HepG2 (cell line): ENCODE data around the gene MEGF6. TPM values are rescaled to one million over a fixed set of nuclear protein-coding genes. Genes with fewer than 3 reads are reported as not detected.

Experiments
- ATAC-seq: fragments of 200-7000 bp; cut with Tn5 transposase; 3 replicates; pipeline ENCODE4 v1.9.1; 2020; ENCODE audit warnings: mild to moderate bottlenecking, moderate library complexity
- BruUV-seq: library from RNA; stranded (reverse); fragments of 400-500 nt; replicated peaks from 2 replicates; lab custom pipeline; 2021; lab: Mats Ljungman, UMichigan
- CTCF ChIA-PET: fragments of 300-600 bp; formaldehyde crosslinking; extraction: SDS; loops from one replicate; lab custom pipeline; 2021; ENCODE audit warnings: low total read pairs, inconsistent platforms, low intra/inter-chr PET ratio; lab: Yijun Ruan, JAX
- POLR2A ChIA-PET: fragments of 350-600 bp; sonication (Branson Sonifier 250); formaldehyde crosslinking; loops from one replicate; lab custom pipeline; 2020; ENCODE audit warnings: antibody characterized with exemption, inconsistent platforms; lab: Yijun Ruan, JAX
- DNase-seq: peaks from one replicate; pipeline ENCODE4 v3.0.0-alpha.2; 2015; ENCODE audit warnings: low spot score
- FAIRE-seq: peaks from 3 replicates; lab custom pipeline; 2011; peaks lifted over from hg19 to GRCh38; lab: Jason Lieb, UNC
- H2AFZ ChIP-seq: one replicate; pipeline ENCODE4 v1.6.1; 2011; ENCODE audit warnings: low read length, inconsistent platforms
- H3K27ac ChIP-seq: fragments of 300-600 bp; 3 replicates; pipeline ENCODE4 v1.8.0; 2011; ENCODE audit warnings: mixed run types, mild to moderate bottlenecking, mixed read lengths, low read length, inconsistent platforms; ENCODE audit not compliant: insufficient read depth; ENCODE audit errors: extremely low read length
- H3K27me3 ChIP-seq, 2 experiments: fragments of 200-600 bp in 1 of 2; 2 replicates in 1 of 2; 3 replicates in 1 of 2; pipeline versions ENCODE4 v1.6.0 to v1.8.0; 2011; ENCODE audit warnings: low read length in 2 of 2, mild to moderate bottlenecking in 2 of 2, moderate library complexity in 2 of 2, inconsistent platforms in 1 of 2; ENCODE audit not compliant: insufficient read depth in 2 of 2, control insufficient read depth in 1 of 2
- H3K36me3 ChIP-seq, 2 experiments: fragments of 200-600 bp in 1 of 2; replicated peaks in 1 of 2; 2 replicates in 1 of 2; 3 replicates in 1 of 2; pipeline versions ENCODE4 v1.5.1 to v1.8.0; 2011; ENCODE audit warnings: low read length in 2 of 2, inconsistent platforms in 1 of 2; ENCODE audit not compliant: insufficient read depth in 2 of 2, control insufficient read depth in 1 of 2
- H3K4me1 ChIP-seq: 2 replicates; pipeline ENCODE4 v1.5.1; 2012; ENCODE audit warnings: low read length, inconsistent platforms; ENCODE audit not compliant: insufficient read depth
- H3K4me2 ChIP-seq: 2 replicates; pipeline ENCODE4 v1.6.0; 2011; ENCODE audit warnings: low read depth, low read length, inconsistent platforms
- H3K4me3 ChIP-seq, 3 experiments: fragments of 200-600 bp in 1 of 3; sonication (generic), shearing (Covaris generic) in 1 of 3; replicated peaks in 1 of 3; 2 replicates each; pipeline ENCODE4 v1.5.1; 2011 to 2016; ENCODE audit warnings: low read length in 3 of 3, inconsistent platforms in 2 of 3, low read depth in 2 of 3, mild to moderate bottlenecking in 2 of 3, control low read depth in 1 of 3, mixed read lengths in 1 of 3; ENCODE audit not compliant: insufficient read depth in 1 of 3
- H3K79me2 ChIP-seq: one replicate; pipeline ENCODE4 v1.6.1; 2011; ENCODE audit warnings: low read length, inconsistent platforms; ENCODE audit not compliant: insufficient read depth
- H3K9ac ChIP-seq: 2 replicates; pipeline ENCODE4 v1.6.0; 2011; ENCODE audit warnings: mild to moderate bottlenecking, low read depth, low read length, inconsistent platforms; ENCODE audit not compliant: insufficient read depth
- H3K9me3 ChIP-seq: 2 replicates; pipeline ENCODE4 v1.5.1; 2012; ENCODE audit warnings: mild to moderate bottlenecking, low read length
- H4K20me1 ChIP-seq: 2 replicates; pipeline ENCODE4 v1.6.0; 2011; ENCODE audit warnings: inconsistent platforms, mild to moderate bottlenecking, low read length, moderate library complexity; ENCODE audit not compliant: insufficient read depth
- BRD4 ChIP-seq: sonication (generic); formaldehyde crosslinking; IDR thresholded peaks from 2 replicates; pipeline ENCODE4 v1.4.0; 2020; ENCODE audit warnings: missing genetic modification reagents
- EHMT2 ChIP-seq: fragments of 200-600 bp; sonication (generic); IDR thresholded peaks from 2 replicates; pipeline ENCODE4 v1.7.0; 2017; ENCODE audit warnings: antibody characterized with exemption, low read depth, low read length, borderline replicate concordance
- FOSL1 ChIP-seq: sonication (generic); formaldehyde crosslinking; IDR thresholded peaks from 2 replicates; pipeline ENCODE4 v1.9.0; 2021; ENCODE audit warnings: missing genetic modification reagents, borderline replicate concordance
- MAF1 ChIP-seq: sonication (generic); formaldehyde crosslinking; IDR thresholded peaks from 2 replicates; pipeline ENCODE4 v1.5.0; 2020; ENCODE audit warnings: missing genetic modification reagents, borderline replicate concordance
- MTA1 ChIP-seq: sonication (generic); formaldehyde crosslinking; IDR thresholded peaks from 2 replicates; pipeline ENCODE4 v1.4.0; 2020; ENCODE audit warnings: missing genetic modification reagents, mild to moderate bottlenecking, borderline replicate concordance
- MYNN ChIP-seq: sonication (generic); formaldehyde crosslinking; IDR thresholded peaks from 2 replicates; pipeline ENCODE4 v1.4.0; 2020; ENCODE audit warnings: mild to moderate bottlenecking, low read depth, missing genetic modification reagents
- SMYD3 ChIP-seq: sonication (generic); formaldehyde crosslinking; IDR thresholded peaks from 2 replicates; pipeline ENCODE4 v1.8.1; 2023; ENCODE audit warnings: mild to moderate bottlenecking, missing genetic modification reagents
- ZFP41 ChIP-seq: sonication (generic); formaldehyde crosslinking; IDR thresholded peaks from 2 replicates; pipeline ENCODE4 v1.4.0; 2020; ENCODE audit warnings: mild to moderate bottlenecking, missing genetic modification reagents, borderline replicate concordance
- ZNF430 ChIP-seq: sonication (generic); formaldehyde crosslinking; IDR thresholded peaks from 2 replicates; pipeline ENCODE4 v1.9.0; 2021; ENCODE audit warnings: mild to moderate bottlenecking, missing genetic modification reagents
- WGBS: methylation state at CpG from one replicate; pipeline ENCODE4 v1.1.6; 2017; ENCODE audit warnings: low lambda C conversion rate; 5-methylcytosine and 5-hydroxymethylcytosine counted together
- in situ Hi-C: cut with HindIII; loops from 2 replicates; pipeline ENCODE4 v1.10.0; 2017; ENCODE audit warnings: low pct_unique_long_range_greater_than_20kb; ENCODE audit not compliant: extremely low pct_ligation_motif_present
- intact Hi-C: fragments of 100-400 bp; cut with micrococcal nuclease; formaldehyde crosslinking; loops from one replicate; pipeline ENCODE4 v1.10.0; 2022; ENCODE audit not compliant: unreplicated experiment
- polyA plus RNA-seq, 8 experiments: library from polyadenylated mRNA; depleted of rRNA in 3 of 8; stranded (reverse) in 7 of 8; unstranded in 1 of 8; fragments of >200 nt; fragmentation: Illumina TruSeq in 4 of 8; extraction: Trizol in 4 of 8; gene quantifications; 2 replicates each; pipeline versions ENCODE4 v1.2.1 to v1.2.3, GENCODE V29; 2011 to 2016; ENCODE audit warnings: low read depth in 4 of 8, missing spikeins in 1 of 8, mixed read lengths in 1 of 8; ENCODE audit not compliant: insufficient read depth in 1 of 8
- total RNA-seq, 5 experiments: library from RNA; depleted of rRNA; stranded (reverse); fragments of >200 nt; fragmentation: Illumina TruSeq; extraction: Trizol; gene quantifications; 2 replicates each; pipeline ENCODE4 v1.2.3, GENCODE V29; 2016; ENCODE audit warnings: low read depth in 1 of 5
- TF ChIP-seq, protein P1 (sequence below): sonication (generic); formaldehyde crosslinking; IDR thresholded peaks from 2 replicates; pipeline ENCODE4 v1.5.0; 2020; ENCODE audit warnings: mild to moderate bottlenecking, low read depth, missing genetic modification reagents, borderline replicate concordance
- TF ChIP-seq, protein P2 (sequence below): sonication (generic); formaldehyde crosslinking; IDR thresholded peaks from 2 replicates; pipeline ENCODE4 v1.5.0; 2020; ENCODE audit warnings: mild to moderate bottlenecking, missing genetic modification reagents, borderline replicate concordance

The MEGF6 gene
- total and polyA plus RNA-seq, 2 of the 13 experiments (the other 11 are each of a cell fraction or from before 2014, with no cell fraction given): 1.9 TPM

DNA sequence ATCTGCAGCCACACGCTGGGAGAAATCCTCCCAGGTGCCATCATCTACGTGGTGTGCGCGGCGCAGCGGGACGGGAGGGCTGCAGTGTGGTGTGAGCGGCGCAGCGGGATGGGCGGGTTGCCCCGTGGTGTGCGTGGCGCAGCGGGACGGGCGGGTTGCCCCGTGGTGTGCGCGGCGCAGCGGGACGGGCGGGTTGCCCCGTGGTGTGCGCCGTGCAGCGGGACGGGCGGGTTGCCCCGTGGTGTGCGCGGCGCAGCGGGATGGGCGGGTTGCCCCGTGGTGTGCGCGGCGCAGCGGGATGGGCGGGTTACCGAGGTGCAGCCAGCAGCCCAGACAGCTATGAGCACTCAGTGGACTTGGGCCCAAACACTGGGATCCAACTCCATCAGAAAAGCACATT lies 33.9 kb upstream of the MEGF6 start:
- Histone ChIP-seq H3K79me2 (peaks cover 7% of the 10 kb centered on the region), H2AFZ (no peak overlapping the region), H3K4me3 (no peak overlapping the region), H3K9me3 (no peaks in the 10 kb centered on the region), H3K27me3 (no peaks in the 10 kb centered on the region), H3K4me2 (no peak overlapping the region), H3K9ac (no peak overlapping the region), H3K36me3 (peaks cover 8 to 12% of the 10 kb centered on the region in 2 experiments; a peak in 3 of 5 replicates), H4K20me1 (no peaks in the 10 kb centered on the region), H3K27ac (no peak overlapping the region), H3K4me1 (peaks cover 14% of the 10 kb centered on the region)
- TF ChIP-seq, protein P1, sequence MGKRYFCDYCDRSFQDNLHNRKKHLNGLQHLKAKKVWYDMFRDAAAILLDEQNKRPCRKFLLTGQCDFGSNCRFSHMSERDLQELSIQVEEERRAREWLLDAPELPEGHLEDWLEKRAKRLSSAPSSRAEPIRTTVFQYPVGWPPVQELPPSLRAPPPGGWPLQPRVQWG (CRISPR knock-in tag): no peak
- TF ChIP-seq BRD4 (no peak), MAF1 (no peak), EHMT2 (no peak), ZNF430 (no peak), MYNN (CRISPR knock-in tag) (no peak)
- ChIA-PET POLR2A (no interaction called here), CTCF (no interaction called here)
- ATAC-seq (no peak), DNase-seq (no peak), FAIRE-seq (no peak)
- in situ Hi-C loops: no loop called here
- 96% methylated on average over 43 of the region's 43 CpGs for WGBS
- intact Hi-C loops: no loop called here
- BruUV-seq: no TSS peak

DNA sequence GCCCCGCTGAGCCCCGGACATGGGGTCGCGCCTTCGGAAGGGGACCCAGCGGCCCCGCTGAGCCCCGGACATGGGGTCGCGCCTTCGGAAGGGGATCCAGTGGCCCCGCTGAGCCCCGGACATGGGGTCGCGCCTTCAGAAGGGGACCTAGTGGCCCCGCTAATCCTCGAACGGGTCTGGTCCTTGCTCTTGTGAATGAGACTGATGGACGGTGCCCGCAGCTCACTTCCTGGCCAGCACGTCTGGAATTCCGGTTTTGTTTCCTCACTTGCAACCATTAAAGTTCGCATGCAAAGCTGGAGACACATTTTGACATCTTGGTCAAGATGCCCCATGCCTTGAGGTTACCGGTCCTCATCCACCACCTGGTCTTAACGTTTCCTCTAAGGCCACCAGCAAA lies 33.0 kb upstream of the MEGF6 start:
- no peaks in the 10 kb centered on the region for H4K20me1 ChIP-seq
- H3K4me3 ChIP-seq: no peak overlapping the region
- peaks cover 6% of the 10 kb centered on the region for H3K79me2 ChIP-seq
- no peaks in the 10 kb centered on the region for H3K27me3 ChIP-seq
- WGBS: 89% methylated on average over 12 of the region's 25 CpGs
- DNase-seq (no peak), FAIRE-seq (no peak), ATAC-seq (no peak)
- H3K4me2 ChIP-seq: no peak overlapping the region
- ChIA-PET CTCF (no interaction called here), POLR2A (no interaction called here)
- BruUV-seq: no TSS peak
- no peak overlapping the region for H3K9ac ChIP-seq
- H3K9me3 ChIP-seq: no peaks in the 10 kb centered on the region
- H3K27ac ChIP-seq: no peak overlapping the region
- in situ Hi-C loops (no loop called here), intact Hi-C loops (no loop called here)
- H3K4me1 ChIP-seq: peaks cover 13% of the 10 kb centered on the region
- peaks cover 8 to 17% of the 10 kb centered on the region in 2 experiments; a peak in 3 of 5 replicates for H3K36me3 ChIP-seq
- no peak overlapping the region for H2AFZ ChIP-seq
- TF ChIP-seq MTA1 (CRISPR knock-in tag): no peak
- TF ChIP-seq FOSL1: no peak
- TF ChIP-seq ZFP41: no peak
- TF ChIP-seq, protein P2, sequence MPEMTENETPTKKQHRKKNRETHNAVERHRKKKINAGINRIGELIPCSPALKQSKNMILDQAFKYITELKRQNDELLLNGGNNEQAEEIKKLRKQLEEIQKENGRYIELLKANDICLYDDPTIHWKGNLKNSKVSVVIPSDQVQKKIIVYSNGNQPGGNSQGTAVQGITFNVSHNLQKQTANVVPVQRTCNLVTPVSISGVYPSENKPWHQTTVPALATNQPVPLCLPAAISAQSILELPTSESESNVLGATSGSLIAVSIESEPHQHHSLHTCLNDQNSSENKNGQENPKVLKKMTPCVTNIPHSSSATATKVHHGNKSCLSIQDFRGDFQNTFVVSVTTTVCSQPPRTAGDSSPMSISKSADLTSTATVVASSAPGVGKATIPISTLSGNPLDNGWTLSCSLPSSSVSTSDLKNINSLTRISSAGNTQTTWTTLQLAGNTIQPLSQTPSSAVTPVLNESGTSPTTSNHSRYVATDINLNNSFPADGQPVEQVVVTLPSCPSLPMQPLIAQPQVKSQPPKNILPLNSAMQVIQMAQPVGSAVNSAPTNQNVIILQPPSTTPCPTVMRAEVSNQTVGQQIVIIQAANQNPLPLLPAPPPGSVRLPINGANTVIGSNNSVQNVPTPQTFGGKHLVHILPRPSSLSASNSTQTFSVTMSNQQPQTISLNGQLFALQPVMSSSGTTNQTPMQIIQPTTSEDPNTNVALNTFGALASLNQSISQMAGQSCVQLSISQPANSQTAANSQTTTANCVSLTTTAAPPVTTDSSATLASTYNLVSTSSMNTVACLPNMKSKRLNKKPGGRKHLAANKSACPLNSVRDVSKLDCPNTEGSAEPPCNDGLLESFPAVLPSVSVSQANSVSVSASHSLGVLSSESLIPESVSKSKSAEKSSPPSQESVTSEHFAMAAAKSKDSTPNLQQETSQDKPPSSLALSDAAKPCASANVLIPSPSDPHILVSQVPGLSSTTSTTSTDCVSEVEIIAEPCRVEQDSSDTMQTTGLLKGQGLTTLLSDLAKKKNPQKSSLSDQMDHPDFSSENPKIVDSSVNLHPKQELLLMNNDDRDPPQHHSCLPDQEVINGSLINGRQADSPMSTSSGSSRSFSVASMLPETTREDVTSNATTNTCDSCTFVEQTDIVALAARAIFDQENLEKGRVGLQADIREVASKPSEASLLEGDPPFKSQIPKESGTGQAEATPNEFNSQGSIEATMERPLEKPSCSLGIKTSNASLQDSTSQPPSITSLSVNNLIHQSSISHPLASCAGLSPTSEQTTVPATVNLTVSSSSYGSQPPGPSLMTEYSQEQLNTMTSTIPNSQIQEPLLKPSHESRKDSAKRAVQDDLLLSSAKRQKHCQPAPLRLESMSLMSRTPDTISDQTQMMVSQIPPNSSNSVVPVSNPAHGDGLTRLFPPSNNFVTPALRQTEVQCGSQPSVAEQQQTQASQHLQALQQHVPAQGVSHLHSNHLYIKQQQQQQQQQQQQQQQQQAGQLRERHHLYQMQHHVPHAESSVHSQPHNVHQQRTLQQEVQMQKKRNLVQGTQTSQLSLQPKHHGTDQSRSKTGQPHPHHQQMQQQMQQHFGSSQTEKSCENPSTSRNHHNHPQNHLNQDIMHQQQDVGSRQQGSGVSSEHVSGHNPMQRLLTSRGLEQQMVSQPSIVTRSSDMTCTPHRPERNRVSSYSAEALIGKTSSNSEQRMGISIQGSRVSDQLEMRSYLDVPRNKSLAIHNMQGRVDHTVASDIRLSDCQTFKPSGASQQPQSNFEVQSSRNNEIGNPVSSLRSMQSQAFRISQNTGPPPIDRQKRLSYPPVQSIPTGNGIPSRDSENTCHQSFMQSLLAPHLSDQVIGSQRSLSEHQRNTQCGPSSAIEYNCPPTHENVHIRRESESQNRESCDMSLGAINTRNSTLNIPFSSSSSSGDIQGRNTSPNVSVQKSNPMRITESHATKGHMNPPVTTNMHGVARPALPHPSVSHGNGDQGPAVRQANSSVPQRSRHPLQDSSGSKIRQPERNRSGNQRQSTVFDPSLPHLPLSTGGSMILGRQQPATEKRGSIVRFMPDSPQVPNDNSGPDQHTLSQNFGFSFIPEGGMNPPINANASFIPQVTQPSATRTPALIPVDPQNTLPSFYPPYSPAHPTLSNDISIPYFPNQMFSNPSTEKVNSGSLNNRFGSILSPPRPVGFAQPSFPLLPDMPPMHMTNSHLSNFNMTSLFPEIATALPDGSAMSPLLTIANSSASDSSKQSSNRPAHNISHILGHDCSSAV (CRISPR knock-in tag): no peak
- no peak for TF ChIP-seq SMYD3 (CRISPR knock-in tag)
